WERI-Rb-1 (cell line): ENCODE data around the gene DEPDC5.

Experiments
- DNase-seq: peaks from one replicate; pipeline ENCODE4 v3.0.0-alpha.2; 2020
- H3K27ac ChIP-seq: fragments of 250-450 bp; sonication (Bioruptor Pico); 2 replicates; pipeline ENCODE4 v1.5.1; 2020; ENCODE audit warnings: mild to moderate bottlenecking, moderate library complexity
- H3K27me3 ChIP-seq: fragments of 250-450 bp; sonication (Bioruptor Pico); 2 replicates; pipeline ENCODE4 v1.5.1; 2021; ENCODE audit warnings: mild to moderate bottlenecking, low read depth, moderate library complexity; ENCODE audit not compliant: insufficient read depth, severe bottlenecking
- H3K36me3 ChIP-seq: fragments of 250-450 bp; sonication (Bioruptor Pico); 2 replicates; pipeline ENCODE4 v1.5.1; 2020; ENCODE audit warnings: mild to moderate bottlenecking, moderate library complexity
- H3K4me3 ChIP-seq: 2 replicates; pipeline ENCODE4 v1.5.1; 2011; ENCODE audit warnings: low read depth, mild to moderate bottlenecking, control low read depth, low read length
- H3K9me3 ChIP-seq: fragments of 250-450 bp; sonication (Bioruptor Pico); 2 replicates; pipeline ENCODE4 v1.5.1; 2021; ENCODE audit warnings: mild to moderate bottlenecking, moderate library complexity; ENCODE audit not compliant: severe bottlenecking
- TF ChIP-seq, protein P1 (sequence below): IDR thresholded peaks from 2 replicates; pipeline ENCODE4 v1.5.1; 2011; ENCODE audit warnings: low read depth, mild to moderate bottlenecking, control low read depth, inconsistent platforms, low read length

The DEPDC5 gene

GRCh38 chr22:31904651-31905050 lies 150.8 kb downstream of the DEPDC5 start:
- H3K36me3 ChIP-seq, result peaks cover 29% of the 10 kb centered on the region
- no peaks in the 10 kb centered on the region for H3K9me3 ChIP-seq
- TF ChIP-seq, protein P1, sequence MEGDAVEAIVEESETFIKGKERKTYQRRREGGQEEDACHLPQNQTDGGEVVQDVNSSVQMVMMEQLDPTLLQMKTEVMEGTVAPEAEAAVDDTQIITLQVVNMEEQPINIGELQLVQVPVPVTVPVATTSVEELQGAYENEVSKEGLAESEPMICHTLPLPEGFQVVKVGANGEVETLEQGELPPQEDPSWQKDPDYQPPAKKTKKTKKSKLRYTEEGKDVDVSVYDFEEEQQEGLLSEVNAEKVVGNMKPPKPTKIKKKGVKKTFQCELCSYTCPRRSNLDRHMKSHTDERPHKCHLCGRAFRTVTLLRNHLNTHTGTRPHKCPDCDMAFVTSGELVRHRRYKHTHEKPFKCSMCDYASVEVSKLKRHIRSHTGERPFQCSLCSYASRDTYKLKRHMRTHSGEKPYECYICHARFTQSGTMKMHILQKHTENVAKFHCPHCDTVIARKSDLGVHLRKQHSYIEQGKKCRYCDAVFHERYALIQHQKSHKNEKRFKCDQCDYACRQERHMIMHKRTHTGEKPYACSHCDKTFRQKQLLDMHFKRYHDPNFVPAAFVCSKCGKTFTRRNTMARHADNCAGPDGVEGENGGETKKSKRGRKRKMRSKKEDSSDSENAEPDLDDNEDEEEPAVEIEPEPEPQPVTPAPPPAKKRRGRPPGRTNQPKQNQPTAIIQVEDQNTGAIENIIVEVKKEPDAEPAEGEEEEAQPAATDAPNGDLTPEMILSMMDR, result no peak

GRCh38 chr22:31905356-31905755 lies 151.5 kb downstream of the DEPDC5 start:
- no peak for DNase-seq
- no peaks in the 10 kb centered on the region for H3K9me3 ChIP-seq
- no peaks in the 10 kb centered on the region for H3K27me3 ChIP-seq
- peaks cover 30% of the 10 kb centered on the region for H3K36me3 ChIP-seq
- TF ChIP-seq, protein P1, result no peak
- H3K4me3 ChIP-seq, result no peak overlapping the region
- no peak overlapping the region for H3K27ac ChIP-seq

More at GRCh38 chr22:31904651-31905050, 150.8 kb downstream of the DEPDC5 start:
- Histone ChIP-seq H3K4me3 (no peak overlapping the region), H3K27me3 (no peaks in the 10 kb centered on the region), H3K27ac (no peak overlapping the region)
- DNase-seq, result no peak

- no peak for DNase-seq
- TF ChIP-seq, protein P1, result no peak
- Histone ChIP-seq H3K36me3 (peaks cover 33% of the 10 kb centered on the region), H3K27ac (no peak overlapping the region), H3K27me3 (no peaks in the 10 kb centered on the region), H3K9me3 (no peaks in the 10 kb centered on the region), H3K4me3 (no peak overlapping the region)
These were observed 152.3 kb downstream of the DEPDC5 start for GRCh38 chr22:31906086-31906485.

GRCh38 chr22:31906569-31906968 lies 152.8 kb downstream of the DEPDC5 start:
- Histone ChIP-seq H3K27ac (peak overlapping the region; percentile 34), H3K27me3 (no peaks in the 10 kb centered on the region), H3K9me3 (no peaks in the 10 kb centered on the region), H3K36me3 (peaks cover 31% of the 10 kb centered on the region), H3K4me3 (no peak overlapping the region)
- no peak for DNase-seq
- TF ChIP-seq, protein P1, result no peak

DNA sequence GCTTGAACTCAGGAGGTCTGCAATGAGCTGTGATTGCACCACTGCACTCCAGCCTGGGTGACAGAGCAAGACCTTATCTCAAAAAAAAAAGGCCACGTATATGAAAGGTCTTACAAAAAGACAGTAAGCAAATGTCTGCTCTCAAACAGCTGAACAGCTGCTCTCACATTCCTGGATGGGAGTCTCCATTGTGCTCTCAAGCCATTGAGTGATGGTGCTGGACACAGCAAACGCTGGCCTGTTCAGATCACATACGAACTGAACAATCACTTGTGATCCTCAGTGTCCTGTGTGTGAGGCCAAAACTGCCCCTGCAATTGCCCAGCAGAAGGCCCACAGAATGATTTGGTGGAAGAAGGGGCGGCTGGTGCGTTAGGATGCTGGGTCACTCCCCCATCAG lies 156.2 kb downstream of the DEPDC5 start:
- H3K4me3 ChIP-seq, result no peak overlapping the region
- TF ChIP-seq, protein P1, result no peak
- H3K36me3 ChIP-seq, result peaks cover 22% of the 10 kb centered on the region
- H3K27ac ChIP-seq, result no peak overlapping the region
- H3K27me3 ChIP-seq, result no peaks in the 10 kb centered on the region
- H3K9me3 ChIP-seq, result no peaks in the 10 kb centered on the region
- DNase-seq, result no peak
